NCI-H446 treated with DMSO at 0.1 percent for 48 hours (cell line): ENCODE results near the gene SPATS2L.

Source experiments
- DNase-seq: peaks from one replicate; lab custom pipeline; 2025; lab: John Stamatoyannopoulos, UW

SPATS2L gene

DNA sequence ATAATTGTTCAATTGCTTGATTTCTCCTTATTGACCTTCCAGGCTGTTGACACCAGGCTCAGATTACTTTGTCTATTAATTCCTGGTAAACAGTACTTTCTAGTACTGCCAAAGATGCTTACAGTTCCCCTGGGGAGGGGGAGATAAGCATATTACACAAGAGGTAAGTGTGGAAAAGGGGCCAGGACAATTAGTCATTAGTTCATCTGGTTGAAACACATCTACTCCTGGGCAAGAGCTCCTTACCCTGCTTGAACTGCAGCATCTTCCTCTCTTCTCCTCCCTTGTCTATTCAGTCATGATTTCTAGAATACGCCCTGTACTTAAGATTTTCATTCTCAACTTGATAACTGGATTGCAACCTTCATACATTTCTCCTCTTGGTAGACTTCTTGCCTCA, 10.4 kb upstream of the SPATS2L start:
- no peak for DNase-seq

DNA sequence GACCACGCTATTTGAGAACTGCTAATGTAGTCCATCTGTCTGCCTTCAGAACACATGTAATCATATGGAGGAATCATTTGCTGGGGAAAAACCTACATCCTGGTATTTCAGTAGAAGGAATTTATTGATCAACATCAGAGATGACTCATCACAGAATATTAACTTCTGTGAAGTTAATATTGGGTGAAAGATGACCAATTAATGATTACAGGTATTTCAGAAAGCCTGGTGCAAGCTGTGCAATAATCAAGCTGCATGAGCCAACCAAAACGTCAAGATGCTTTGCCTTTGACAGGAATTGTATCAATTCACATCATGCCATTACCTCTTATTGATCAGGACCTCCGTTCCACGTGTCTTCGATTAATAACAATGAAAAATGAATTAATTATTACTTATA, 9.4 kb upstream of the SPATS2L start:
- no peak for DNase-seq

DNA sequence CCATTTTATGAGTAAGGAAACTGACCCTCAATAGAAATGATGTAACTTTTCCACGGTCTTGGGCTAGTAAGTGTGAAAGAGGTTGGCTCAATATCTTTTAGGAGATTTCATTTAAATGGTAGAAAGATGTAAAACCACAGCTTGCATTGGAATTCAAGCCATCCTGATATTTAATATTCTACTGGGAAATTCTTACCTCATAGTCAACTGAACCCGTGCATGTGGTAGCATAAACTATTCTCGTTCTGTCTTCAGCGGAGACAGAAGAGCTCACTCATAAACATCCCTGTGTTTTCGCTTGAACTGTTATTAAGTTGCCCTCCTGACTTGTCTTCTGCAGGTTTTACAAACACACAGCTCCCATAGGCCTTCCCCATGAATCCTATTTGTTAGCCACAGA, 8.5 kb upstream of the SPATS2L start:
- no peak for DNase-seq

DNA sequence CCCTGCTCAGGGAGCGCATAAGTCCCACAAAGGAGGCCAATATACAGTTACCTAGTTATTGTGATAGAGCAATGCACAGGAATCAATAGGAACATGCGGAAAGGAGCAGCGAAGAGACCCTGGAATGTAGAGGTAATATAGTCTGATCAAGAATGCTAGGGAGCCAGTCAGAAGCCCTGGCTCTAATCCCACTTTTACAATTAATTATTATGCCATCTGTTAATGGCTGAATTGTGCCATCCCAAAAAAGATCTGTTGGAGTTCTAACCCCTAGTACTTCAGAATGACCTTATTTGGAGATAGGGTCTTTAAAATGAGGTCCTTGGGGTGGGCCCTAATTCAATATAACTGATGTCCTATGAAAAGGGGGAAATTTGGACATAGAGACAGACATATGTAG, 7.7 kb upstream of the SPATS2L start:
- no peak for DNase-seq

DNA sequence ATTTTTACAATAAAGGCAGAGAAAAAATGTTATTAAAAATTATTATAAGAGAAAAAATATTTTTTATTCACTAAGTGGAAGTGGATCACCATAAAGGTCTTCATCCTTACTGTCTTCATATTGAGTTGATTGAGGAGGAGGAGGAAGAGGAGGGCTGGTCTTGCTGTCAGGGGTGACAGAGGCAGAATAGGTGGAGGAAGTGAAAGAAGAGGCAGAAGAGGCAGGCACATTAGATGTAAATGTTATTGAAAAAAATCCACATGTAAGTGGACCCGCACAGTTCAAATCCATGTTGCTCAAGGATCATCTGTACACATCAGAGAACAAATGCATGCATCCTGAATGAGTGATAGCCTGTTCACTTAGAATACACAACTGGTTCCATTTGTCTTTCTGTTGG, 6.4 kb upstream of the SPATS2L start:
- DNase-seq: no peak

DNA sequence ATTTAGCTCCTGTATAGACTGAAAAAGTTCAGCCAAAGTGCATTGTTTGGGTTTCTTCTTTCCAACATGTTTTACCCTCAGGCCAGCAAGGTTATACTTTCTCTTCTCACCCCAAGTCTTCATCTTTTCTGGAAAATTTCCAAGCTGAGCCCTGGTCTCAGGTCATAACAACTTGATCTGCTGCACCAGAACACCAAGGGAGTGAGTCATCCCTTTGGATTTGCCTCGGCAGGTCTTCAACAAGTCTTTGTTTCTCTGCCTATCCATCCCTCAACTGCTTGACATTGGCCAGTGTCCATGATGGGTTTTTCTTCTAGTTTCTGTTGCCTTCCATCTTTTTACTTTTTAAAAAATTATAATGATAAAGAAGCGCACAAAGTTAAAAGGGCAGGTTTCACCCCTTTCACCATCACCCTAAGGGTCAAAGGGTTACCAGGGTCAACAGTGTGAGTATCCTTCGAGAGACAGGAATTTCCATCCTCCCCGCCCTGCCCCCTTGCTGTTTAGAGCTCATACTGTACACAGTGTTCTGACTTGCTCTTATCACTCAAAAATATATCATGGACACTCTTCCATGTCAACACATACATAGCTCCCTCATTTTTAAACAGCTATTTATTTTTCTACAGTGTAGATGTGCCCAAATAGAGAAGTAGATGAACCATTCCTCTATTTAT, 5.7 kb upstream of the SPATS2L start:
- DNase-seq: no peak

DNA sequence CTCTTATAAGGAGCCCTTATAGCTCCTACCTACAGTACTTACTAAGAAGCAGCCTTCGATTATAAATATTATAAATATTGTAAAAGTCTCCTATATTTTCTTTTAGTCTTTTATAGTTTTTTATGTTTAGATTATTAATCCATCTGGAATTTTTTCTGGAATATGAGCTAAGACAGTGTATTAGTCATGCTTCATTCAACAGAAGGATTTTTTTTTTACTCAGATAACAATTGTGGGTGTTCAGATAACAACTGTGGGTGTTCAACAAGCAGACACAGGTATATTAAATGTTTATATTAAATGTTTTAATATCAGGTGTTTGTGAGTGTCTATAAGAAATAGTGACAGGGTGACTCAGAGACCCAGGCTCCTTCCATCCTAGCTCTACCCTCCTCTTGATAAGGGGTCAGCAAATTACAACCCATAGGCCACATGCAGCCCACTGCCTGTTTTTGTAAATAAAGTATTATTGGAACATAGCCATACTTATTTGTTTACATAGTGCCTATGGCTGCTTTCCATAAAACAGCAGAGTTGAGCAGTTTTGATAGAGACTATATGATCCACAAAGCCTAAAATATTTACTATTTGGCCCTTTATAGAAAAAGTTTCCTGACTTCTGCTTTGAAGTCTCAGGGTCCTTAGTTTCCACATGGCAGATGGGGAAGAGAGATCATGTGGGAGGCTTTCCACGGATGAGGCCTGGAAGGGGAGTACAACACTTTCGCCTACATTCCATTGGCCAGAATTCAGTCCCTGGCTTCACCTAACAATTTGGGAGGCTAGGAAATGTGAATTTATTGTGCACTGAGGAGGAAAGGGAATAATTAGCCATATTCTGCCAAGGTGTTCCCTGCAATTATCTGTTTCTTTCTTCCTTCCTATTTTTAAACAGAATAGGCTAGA, 4.3 kb upstream of the SPATS2L start:
- no peak for DNase-seq

DNA sequence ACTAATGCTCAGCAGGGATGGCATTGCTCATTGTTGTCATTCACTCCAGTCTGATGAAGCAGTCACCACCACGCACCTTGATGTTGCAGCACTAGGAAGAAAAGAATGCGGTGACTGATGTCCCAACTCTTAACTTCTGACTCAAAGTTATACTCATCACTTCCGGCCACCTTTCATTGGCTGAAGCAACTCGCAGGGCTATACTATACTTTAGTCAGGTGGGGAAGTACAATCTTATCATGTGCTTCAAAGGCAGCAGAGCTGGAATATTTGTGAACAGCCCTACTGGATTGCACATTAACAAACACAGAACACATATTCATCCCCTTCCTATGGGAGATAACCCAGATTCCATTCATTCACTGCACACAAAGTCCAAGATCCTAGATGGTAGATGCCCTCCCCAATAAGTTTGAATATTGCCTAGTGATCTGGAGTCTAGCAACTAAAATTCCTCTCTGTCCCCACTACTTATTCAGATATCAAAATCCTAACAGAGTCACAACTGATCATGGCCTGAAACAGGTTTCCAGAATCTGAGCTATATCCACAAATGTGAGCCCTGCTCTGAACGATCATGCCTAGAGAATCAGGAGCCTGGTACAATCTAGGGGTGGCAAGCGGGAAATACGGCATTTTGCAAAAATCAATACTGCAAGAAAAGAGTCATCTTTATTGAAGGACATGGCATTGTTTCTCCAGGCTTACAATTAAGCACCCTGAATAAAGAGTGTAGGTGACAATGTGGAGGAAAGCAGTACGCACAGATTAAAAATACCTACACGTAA, 3.4 kb upstream of the SPATS2L start:
- no peak for DNase-seq

DNA sequence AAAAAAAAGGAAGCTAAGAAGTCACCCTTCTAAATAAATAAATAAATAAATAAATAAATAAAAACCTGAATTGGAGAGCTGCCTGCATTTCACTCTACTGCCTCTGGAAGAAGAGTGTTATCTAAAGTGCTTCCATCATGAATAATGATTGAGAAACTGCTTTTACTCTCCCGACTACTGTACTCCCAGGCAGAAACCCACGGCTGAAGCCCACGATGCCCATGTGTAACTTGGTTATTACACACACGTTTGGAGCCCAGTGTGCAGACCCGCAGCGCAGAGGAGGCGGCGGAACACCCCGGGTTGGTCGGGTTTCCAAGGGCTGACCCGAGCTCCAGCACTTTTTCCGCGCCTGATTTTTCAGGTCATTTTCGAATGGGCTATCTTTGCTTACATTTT, 697 bp upstream of the SPATS2L start:
- DNase-seq: no peak

DNA sequence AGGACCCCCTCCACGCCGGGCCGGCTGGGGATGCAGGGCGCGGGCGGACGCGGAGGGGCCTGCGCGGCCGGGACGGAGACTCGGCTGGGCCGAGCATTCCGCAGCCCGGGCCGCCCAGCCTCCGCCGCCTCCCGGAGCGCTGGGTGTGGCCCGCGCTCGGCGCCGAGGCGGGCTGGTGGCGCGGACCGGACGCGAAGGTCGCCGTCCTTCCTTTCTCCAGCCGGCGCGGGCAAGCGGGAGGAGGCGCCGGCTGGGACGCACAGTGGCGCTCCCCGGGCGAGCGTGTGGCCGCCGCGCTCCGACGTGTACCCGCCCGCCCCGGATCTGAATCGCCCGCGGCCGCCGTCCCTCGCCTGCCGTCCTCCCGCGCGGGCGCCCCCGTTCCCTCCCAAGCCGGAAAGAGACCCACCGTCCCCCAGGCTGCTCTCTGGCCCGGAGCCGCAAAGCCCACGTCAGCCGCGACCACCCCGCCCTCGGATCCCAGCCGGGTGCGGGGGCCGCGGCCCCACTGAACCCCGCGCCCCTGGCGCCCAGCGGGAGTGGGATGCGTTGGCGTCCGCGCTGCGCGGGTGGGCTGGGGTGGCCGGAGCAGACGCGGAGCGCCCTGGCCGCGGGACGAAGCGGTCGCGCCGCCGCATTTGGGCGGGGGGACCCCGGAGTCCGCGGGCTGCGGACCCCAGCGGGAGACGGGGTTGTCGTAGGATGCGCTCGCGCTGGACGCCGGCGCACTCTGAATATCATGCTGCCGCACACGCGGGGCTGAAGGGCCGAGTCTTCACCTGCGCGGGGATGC, 634 bp downstream of the SPATS2L start:
- no peak for DNase-seq

DNA sequence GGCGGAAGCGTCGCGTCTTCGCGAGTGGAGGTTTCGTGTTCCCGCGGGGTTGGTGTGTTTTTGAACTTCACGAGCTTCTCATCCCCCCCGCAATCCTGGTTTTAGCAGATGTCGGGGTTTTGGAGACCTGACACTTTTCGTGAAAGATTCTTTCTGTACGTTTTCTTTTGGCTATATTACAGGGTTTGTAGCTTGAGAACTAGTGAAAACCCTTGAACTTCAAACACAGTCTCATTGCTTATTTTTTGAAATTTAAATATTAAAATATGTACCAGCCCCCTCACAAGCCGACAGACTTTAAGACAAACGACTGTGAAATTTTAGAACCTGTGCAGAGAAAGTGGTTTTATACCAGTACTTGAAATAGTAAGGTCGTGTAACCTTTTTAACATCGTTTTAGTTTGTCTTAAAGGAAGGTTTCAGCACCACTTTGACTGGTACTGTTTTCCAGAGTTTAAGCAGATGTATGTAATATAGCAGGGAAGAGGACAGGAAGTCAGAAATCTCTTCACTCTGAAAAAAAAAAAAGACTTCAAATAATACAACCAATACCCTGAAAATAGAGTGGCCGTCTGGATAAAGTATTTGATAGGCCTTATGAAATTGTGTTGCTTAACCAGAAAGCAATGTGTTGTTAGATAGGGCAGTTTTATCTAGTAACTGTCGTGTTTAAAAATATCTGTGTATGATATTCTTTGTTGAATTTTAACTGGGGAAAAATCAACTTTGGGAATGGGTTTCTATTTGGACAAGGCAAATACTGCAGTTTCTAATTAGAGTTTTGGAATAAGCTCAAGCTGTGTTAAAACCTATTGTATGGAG, 1.4 kb downstream of the SPATS2L start:
- no peak for DNase-seq

DNA sequence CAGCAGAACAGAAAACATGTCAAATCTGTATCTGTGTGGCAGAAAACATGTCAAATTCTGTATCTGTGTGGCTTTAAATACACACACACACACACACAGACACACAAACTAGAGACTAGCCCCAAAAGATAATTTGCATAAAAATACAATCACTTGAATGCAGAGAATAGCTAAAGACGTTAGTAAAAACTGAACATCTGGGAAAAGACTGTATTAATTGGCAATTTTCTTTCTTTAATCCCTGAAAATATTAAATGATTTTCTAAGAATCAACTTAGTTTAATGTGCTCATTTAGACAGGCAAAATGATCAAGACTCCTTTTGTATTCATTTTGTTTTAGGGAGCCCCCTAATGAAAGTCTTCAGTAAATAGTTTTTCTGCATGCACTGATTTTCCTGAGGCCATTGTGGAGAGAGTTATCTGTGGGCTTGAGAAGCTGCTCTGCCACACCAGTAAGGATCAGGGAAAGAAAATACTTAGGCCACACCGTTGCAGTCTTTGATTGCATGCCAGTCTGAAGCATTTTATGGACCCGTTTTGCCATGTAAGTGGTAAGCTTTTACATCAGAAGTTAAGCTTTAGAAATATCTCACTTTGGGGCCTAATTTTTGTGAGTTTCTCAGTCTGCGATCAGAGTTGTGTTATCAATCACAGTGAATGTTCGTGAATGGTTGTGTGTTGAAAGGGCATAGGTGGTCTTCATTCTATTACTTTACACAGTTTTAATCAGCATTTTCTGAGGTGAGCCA, 2.2 kb downstream of the SPATS2L start:
- no peak for DNase-seq

DNA sequence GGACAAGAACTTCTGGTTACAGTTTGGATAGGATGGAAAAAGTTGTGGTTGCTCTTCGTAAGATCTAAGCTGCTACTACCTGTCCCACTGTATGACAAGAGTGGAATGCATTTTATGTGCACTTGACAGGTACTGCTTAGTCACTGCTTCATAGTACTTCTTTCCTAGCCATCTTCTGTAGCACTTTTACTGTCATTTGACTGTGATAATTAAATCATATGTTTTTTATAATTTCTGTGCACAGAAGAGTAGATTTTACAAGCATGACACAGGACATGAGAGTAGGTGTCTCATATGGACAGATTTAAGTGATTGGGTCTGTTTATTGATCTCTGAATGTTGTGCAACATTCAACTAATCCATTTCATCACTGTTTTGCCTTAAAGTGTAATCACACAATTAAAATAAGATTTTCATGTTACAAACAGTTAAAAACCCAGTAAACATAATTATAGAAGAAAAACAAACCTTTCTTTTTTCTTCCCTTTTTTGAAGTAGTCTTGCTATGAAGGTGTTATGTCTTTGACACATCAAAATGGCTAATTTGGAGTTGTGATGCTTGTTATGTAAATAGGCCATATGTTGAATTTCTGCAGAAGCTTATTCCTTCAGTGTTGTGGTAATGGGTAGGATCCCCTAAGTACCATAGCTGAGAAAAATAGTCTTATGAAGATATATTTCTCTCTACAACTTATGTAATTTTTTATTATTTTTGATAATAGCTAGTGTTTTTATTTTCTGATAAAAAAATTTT, 3.0 kb downstream of the SPATS2L start:
- no peak for DNase-seq

DNA sequence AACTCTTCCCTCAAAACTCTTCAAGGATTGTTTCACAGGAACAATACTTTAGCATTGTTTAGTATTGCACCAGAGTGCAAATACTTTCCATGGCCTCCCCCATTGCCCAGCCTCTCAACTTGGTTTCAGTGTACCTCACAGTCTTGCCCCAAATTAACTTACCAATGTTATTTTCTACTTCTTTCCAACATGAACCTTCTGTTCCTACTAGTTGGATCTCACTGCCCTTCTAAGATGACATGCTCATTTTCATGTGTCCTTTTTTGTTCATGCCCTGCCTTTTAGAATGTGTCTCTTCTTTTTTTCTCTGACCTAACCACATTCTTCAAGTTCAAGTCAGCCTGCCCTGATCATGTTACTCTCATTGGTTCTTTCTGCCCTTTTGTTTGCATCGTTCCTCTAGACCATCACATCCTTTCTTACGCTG, 4.1 kb downstream of the SPATS2L start:
- no peak for DNase-seq

DNA sequence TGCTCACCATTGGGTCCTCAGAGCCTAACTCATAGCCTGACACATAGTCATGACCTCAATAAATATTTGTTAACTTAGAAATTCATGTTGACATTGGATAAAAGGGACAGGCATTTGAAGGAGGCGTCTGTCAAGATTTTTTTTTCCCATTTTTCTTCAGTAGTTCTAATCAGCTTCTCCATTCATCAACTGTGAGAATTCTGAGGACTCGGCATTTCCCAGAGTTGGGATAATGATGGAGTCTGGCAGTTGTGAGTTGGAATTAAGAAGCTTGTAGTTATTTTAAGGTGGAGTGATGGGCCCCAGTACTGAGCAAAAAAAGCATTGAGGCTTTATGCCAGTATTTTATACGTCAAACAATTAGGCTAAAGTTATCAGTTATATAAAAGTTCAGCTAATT, 4.6 kb downstream of the SPATS2L start:
- no peak for DNase-seq

DNA sequence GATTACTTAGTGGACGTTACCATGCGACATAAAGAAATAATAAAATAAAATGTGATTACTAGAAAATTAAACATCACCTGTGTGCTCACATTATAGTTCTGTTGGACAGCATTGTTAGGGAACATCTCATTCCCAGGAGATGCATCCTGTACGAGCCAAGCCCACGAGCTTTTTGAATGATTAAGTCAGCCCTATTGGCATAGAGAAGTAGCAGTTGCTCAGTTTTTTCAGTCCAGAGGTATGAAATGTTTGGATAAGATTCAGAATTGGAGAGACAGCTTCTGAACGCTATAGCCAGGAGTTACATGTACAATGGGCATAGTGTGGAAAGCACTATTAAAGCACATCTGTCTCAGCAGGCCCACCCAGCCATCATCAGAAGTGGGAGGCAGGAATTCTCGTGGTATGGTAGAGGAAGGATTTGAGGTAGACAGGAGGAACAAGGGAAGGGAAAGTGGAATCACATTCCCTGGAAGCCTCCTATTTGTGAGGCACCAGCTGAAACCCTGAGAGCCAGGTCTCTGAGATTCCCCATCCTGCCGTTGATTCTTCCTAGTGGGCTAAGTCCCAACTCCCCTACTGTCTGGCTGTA, 8.6 kb downstream of the SPATS2L start:
- DNase-seq: no peak

DNA sequence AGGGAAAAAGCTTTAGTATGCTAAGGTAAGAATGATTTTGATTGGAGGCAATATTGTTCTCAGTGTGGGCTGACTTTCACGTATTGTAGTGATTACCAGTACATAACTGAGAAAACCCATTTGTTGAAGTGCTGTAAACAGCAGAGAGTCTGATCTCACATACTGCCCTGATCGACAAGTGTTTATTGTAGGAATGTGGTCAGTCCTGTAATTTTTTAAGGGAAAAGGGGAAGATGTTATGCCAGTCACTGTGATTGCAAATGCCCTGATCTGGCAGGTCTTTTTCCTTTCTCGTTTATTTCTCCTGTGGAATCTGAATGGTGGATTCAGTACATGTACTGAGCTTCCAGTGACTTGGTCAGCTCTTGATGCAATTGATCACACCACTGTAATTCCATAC, 11.5 kb downstream of the SPATS2L start:
- no peak for DNase-seq

DNA sequence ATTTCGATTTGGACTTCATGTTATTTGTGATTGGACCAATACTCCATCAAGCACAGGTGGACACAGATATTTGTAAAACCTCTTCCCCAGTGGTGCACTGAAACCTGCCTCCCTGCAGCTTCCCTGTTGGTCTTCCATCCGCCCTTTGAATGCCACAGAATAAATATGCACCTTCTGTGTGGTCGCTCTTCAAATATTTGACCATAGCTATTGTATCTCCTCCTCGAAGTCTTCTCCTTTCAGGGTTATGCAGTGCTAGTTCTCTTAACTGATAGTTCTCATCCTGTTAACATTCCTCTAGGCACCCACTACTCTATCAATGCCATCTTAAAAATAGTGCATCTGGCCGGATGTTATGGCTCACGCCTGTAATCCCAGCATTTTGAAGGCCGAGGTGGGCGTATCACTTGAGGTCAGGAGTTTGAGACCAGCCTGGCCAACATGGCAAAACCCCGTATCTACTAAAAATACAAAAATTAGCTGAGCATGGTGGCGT, 12.5 kb downstream of the SPATS2L start:
- no peak for DNase-seq
